NCI-H82 treated with DMSO at 0.1 percent for 48 hours (cell line): ENCODE results near the gene TEX14.
"Not testable (repeated sequence)": the region's sequence is repeated elsewhere in the genome, so short reads cannot be mapped to it uniquely, and the experiment has no call there.

Experiments used
- DNase-seq: peaks from one replicate; lab custom pipeline; 2025; ENCODE audit not compliant: unreplicated experiment; lab: John Stamatoyannopoulos, UW

Gene TEX14

DNA sequence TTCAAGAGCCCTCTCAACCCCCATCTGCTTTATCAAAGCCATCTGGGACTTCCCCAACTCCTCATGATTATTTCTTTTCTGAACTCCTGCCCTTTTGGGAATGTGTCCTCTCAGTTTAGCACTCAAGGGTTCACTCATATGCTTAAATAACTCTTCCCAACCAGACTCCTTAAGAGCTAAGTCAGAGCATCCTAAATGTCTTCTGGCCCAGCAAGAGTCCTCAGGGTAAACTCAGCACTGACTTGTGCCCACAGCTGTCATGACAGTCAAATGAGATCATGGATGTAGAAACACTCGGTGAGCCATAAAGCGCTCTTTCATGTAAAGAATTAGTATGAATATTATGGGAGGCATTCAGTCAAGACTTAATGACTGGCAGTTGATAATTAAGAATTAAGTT is 85.9 kb downstream of the TEX14 start:
- DNase-seq, result no peak

DNA sequence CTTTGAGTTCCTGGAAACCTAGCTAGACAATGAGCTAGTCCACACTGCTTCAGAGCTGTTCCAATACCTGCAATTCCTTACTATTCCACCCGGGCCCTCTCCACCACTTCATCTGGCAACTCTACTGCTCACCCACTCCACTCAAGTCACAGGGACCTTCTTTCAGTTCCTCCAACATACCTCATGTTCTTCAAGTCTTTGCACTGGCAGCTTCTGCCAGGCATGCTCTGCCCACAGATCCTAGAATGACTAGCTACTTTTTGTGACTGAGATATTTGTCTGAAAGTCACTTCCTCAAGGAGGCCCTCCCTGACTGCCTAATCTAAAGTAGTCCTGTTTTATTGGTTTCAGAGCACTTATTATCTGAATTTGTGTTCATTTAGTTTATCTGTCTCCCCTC is 86.4 kb downstream of the TEX14 start:
- DNase-seq, result no peak

- no peak for DNase-seq
Observed at GRCh38 chr17:58601976-58602375, 89.9 kb downstream of the TEX14 start.

- DNase-seq, result no peak
Observed at GRCh38 chr17:58597371-58597770, 94.5 kb downstream of the TEX14 start.

- no peak for DNase-seq
Observed at GRCh38 chr17:58595194-58595792, 96.6 kb downstream of the TEX14 start.

GRCh38 chr17:58593123-58593522 is 98.7 kb downstream of the TEX14 start:
- DNase-seq, result no peak

GRCh38 chr17:58591455-58591854 is 100.4 kb downstream of the TEX14 start:
- no peak for DNase-seq

GRCh38 chr17:58590377-58590776 is 101.5 kb downstream of the TEX14 start:
- DNase-seq, result no peak

DNA sequence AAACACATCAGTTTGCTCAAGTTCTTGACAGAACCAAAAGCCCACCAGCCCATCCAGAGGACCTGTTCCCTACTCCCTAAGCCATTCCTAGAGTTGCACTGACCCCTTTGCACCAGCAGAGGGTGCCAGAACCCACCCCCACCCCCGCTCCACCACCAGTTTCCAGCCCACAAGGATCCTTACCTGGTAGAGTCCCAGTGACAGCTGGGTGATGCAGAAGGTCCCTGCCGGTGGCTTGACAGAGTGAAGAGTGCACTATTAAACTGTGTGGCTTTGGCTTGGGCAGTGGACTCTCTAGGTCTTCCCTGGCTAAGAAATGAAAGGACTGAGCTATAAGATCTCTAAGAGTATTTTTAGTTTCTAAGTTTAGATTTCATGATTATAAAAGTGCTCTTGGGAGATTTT is 104.1 kb downstream of the TEX14 start:
- DNase-seq, result peak; percentile 59

DNA sequence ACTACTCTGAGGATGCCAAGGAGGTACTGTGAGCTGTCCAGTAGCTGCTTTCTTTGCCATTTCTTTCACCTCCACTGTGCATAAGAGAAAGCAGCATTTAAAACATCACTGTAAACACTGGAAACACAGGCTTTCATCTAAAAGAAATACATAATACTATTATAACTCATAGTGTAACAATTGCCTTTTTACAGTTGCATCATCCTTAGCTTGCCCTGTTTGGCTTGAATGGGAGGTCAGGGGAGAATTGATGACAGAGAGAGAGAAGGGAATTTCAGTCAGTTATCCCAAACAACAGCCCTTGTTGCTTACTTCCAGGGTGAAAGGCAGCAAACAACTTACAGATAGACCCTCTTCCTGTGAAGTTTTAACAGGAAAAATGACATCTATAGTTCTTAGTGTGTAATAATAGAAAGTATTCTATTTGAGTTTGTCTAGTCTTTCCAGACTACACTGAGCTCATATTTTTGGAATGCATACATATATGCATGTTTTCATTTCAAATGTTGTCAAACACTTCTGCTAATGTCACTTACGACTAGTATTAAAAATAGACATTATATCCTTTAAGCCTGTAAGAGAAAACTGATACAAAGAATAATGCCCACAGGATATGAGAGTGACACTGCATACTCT is 105.7 kb downstream of the TEX14 start:
- DNase-seq, result no peak

DNA sequence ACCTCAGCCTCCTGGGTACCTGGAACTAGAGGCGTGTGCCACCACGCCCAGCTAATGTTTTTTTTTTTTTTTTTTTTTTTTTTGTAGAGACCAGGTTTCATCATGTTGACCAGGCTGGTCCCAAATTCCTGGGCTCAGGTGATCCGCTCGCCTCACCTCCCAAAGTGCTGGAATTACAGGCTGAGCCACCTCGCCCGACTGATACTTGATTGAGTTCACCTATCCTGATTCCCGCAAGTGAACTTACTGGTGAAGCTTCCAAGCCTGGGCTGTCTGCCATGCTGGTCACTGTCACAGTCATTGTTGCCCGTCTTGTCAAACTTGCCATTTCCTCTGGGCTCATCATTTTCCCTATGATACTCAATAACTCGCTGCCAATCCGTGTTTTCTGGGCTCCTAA is 106.3 kb downstream of the TEX14 start:
- no peak for DNase-seq

DNA sequence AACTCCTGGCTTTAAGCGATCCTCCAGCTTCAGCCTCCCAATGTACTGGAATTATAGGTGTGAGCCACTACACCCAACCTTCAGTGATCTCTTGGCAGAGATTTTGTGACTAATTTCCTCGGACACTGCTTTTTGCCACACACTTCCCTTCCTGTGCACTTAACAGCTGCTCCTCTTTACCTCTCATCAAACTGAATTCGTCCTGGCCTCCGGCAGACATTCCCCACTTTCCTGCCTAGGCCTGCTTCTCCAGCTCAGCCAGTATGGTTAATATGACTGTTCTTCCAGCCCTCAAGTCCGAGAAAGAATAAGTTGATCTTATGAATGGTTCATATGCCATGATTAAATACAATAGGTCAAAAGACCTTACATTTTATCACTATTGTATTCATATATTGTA is 108.4 kb downstream of the TEX14 start:
- no peak for DNase-seq

DNA sequence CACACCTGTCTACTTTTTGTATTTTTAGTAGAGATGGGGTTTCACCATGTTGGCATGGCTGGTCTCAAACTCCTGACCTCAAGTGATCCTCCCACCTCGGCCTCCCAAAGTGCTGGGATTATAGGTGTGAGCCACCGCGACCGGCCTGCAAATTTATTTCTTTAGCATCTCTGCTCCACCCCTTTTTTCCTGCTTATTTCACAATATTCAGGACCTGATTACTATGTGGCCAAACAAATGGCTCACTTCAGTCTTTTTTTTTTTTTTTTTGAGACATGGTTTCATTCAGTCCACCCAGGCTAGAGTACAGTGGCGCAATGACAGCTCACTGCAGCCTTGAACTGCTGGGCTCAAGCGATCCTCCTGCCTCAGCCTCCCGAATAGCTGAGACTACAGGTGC is 109.1 kb downstream of the TEX14 start:
- DNase-seq, result not testable (repeated sequence)

- no peak for DNase-seq
Observed at GRCh38 chr17:58580671-58581070, 111.2 kb downstream of the TEX14 start.

- DNase-seq, result peak; percentile 18
Observed at GRCh38 chr17:58577696-58578095, 114.1 kb downstream of the TEX14 start.

GRCh38 chr17:58576679-58577367 is 115.0 kb downstream of the TEX14 start:
- no peak for DNase-seq

GRCh38 chr17:58575511-58575910 is 116.3 kb downstream of the TEX14 start:
- DNase-seq, result no peak

GRCh38 chr17:58574025-58574424 is 117.8 kb downstream of the TEX14 start:
- no peak for DNase-seq

DNA sequence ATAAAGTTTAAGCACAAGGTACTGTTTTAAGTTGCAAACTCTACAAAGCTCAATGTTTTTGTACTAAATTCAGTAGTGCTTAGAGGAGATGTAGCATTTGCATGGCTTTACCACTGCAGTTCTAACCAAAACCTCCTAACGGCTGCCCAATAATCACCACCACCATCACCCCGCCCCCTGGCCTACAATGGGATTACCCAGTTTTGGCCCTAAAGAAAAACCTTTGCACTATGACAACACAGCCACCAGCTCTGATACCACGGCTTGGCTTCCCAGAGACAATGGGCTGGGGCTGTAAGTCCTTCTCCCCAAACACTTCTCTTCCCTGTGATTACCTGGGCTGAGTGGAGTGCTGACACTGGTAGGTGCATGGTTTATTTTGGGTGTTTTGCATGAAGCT is 119.0 kb downstream of the TEX14 start:
- peak; percentile 48 for DNase-seq

- DNase-seq, result peak; percentile 28
Observed at GRCh38 chr17:58570758-58571157, 121.1 kb downstream of the TEX14 start.

DNA sequence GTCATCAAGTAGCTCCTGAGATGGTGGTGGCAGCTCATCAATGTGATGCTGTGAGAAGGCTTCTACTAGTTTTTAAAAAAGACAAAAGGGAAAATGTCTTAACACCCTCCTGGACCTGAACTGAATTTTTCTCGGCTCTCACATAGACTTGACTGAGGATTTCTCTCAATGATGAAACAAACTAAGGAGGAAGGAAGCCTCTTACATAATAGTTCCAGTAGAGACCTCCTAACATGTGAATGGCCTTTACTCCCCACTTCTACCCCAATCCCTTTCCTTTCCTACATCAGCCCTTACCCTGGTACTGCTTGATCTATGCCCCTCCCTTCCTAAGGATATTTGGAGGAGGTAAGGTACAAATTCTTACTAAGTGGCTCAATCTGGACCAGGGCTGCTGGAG is 122.6 kb downstream of the TEX14 start:
- DNase-seq, result no peak

GRCh38 chr17:58568044-58568799 is 123.6 kb downstream of the TEX14 start:
- DNase-seq, result no peak
